GM13976 (cell line): ENCODE data around the gene TSSK3.
A peak's percentile ranks its signal among the peaks of the same experiment; 100 is the strongest.

Source experiments
- DNase-seq: peaks from one replicate; pipeline ENCODE4 v3.0.0; 2012; ENCODE audit warnings: low spot score
- in situ Hi-C: fragments of 300-500 bp; cut with MboI; formaldehyde crosslinking; loops from one replicate; pipeline ENCODE4 v1.12.0; 2022; ENCODE audit warnings: low sequenced_read_pairs, mixed read lengths, inconsistent platforms; ENCODE audit not compliant: unreplicated experiment
- TF ChIP-seq, protein P1 (sequence below): IDR thresholded peaks from 2 replicates; pipeline ENCODE4 v1.5.1; 2012; ENCODE audit warnings: borderline replicate concordance, mild to moderate bottlenecking; ENCODE audit not compliant: insufficient read depth; ENCODE audit errors: extremely low read depth, missing control alignments, control extremely low read depth

The TSSK3 gene

GRCh38 chr1:32399843-32400242 lies 37.5 kb downstream of the TSSK3 start:
- in situ Hi-C loops: no loop called here
- TF ChIP-seq, protein P1, sequence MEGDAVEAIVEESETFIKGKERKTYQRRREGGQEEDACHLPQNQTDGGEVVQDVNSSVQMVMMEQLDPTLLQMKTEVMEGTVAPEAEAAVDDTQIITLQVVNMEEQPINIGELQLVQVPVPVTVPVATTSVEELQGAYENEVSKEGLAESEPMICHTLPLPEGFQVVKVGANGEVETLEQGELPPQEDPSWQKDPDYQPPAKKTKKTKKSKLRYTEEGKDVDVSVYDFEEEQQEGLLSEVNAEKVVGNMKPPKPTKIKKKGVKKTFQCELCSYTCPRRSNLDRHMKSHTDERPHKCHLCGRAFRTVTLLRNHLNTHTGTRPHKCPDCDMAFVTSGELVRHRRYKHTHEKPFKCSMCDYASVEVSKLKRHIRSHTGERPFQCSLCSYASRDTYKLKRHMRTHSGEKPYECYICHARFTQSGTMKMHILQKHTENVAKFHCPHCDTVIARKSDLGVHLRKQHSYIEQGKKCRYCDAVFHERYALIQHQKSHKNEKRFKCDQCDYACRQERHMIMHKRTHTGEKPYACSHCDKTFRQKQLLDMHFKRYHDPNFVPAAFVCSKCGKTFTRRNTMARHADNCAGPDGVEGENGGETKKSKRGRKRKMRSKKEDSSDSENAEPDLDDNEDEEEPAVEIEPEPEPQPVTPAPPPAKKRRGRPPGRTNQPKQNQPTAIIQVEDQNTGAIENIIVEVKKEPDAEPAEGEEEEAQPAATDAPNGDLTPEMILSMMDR: no peak
- DNase-seq: no peak

DNA sequence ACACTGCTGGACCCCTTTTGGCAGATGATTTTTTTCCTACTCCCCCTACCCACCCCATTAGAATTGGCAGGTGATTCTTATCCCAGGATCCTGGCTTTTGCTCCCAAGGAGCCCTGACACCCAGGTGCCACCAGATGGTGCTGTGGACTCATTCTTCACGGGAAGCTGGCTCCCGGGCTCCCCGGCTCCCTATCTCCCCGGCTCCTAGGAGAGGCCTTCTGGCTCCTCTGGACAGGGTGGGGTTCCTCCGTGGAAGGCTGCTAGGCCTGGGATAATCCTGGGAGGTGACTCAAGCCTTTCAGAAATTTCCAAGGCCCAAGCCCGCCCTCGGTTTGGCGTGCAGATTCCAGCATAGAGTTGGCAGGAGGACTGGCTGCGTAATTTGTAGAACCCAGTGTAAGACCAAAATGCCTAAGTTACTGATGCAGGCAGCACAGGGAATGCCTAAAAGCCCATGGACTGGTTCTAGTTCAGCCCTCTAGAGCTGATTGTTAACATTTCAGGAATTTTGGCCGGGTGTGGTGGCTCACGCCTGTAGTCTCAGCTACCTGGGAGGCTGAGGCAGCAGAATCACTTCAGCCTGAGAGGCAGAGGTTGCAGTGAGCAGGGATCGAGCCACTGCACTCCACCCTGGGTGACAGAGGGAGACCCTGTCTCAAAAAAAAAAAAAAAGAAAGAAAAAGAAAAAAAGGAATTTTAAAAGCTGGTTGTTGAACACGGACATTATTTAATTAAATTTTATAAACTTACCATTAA lies 38.7 kb downstream of the TSSK3 start:
- in situ Hi-C loops: no loop called here
- peak; percentile 73 for DNase-seq
- TF ChIP-seq, protein P1: peak; percentile 89

DNA sequence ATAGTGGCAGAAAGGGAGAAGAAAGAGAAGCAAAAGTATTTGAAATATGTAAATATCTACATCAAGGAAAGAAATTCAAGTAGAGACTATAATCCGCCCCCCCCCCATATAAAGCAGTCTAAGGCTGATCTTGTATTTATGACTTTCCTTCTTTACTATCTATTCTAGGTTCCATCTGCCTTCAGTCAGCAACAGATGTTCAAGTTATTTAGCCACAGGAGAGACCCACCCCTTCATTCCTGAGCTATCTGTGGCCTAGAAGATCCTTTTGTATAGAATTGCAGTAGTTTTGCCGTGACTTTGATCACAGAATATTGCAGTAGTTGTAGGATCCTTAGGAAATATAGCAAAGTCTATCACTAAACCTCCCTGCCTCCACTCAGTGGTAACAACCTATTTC lies 42.6 kb downstream of the TSSK3 start:
- in situ Hi-C loops: no loop called here
- no peak for DNase-seq
- TF ChIP-seq, protein P1: no peak

DNA sequence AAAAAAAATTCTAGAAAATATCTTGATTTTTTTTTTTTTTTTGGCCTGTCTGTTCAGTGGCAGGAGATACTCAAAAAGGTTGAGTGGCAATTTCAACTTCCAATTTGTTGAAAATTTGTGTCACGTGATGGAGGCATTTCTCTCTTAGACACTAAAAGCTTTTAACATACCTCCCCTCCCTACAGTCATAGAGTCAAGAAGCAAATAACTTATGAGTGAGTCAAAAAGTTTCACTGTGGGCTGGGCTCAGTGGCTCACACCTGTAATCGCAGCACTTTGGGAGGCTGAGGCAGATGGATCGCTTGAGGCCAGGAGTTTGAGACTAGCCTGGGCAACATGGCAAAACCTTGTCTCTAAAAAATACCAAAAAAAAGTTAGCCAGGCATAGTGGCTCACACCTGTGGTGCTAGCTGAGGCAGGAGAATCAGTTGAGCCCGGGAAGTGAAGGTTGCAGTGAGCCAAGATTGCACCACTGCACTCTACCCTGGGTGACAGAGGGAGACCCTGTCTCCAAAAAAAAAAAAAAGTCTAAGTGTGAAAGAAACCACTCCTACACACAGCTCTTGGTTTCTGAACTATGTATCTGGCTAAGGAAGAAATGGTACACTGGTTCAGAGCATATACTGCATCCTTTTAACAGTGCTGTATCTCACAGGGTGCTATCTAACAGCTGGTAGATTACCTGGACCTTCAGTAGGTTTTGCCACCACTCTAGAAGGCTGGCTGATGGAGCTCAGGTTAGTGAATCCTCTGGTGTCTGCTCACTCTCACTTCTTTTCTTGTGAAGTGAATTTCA lies 43.5 kb downstream of the TSSK3 start:
- in situ Hi-C loops: no loop called here
- TF ChIP-seq, protein P1: no peak
- DNase-seq: no peak

DNA sequence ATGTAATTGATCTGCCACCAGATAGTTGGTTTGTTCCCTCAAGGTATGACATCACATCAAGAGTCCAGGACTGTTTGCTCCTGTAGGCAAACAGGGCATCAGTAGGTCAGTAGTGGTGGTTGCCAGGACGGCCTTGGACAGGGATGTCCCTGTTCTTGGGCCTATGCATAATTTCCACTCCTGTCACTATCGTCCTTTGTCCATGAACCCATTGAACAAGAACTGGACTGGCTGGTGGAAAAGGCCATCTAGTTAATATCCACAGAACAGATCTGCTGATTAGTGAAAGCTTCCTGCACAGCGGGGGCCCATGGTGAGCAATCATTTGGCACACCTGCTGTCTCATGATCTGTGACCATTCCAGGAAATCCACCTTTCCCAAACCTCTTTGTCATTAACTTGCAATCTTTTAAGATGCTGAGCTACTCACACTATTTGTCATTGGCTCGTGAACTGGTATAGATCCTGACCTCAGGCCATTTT lies 44.3 kb downstream of the TSSK3 start:
- in situ Hi-C loops: no loop called here
- TF ChIP-seq, protein P1: no peak
- no peak for DNase-seq

- in situ Hi-C loops: no loop called here
- no peak for DNase-seq
- TF ChIP-seq, protein P1: no peak
These were observed 48.9 kb downstream of the TSSK3 start for GRCh38 chr1:32411261-32411660.
